Measurements from ENCODE around the gene EVI5L. TPM values are rescaled to one million over a fixed set of nuclear protein-coding genes. Genes with fewer than 3 reads are reported as not detected.
"Not testable (repeated sequence)": the region's sequence is repeated elsewhere in the genome, so short reads cannot be mapped to it uniquely, and the experiment has no call there.

The EVI5L gene
- 16.5 TPM for polyA plus RNA-seq (ENCODE audit: insufficient read length)
- long read RNA-seq, donor 1, partial matches to known transcripts, result 237 of 246 reads
- long read RNA-seq, donor 1, other reads (novel, unspliced or antisense), result 6 of 246 reads
- long read RNA-seq, donor 2, partial matches to known transcripts, result 136 of 137 reads
- long read RNA-seq, donor 2, other reads (novel, unspliced or antisense), result 0 of 137 reads
- long read RNA-seq, donor 3, partial matches to known transcripts, result 0 of 2 reads
- long read RNA-seq, donor 3, other reads (novel, unspliced or antisense), result 0 of 2 reads
- long read RNA-seq, donor 4, result 0 reads
- long read RNA-seq, donor 5, partial matches to known transcripts, result 250 of 250 reads
- long read RNA-seq, donor 5, other reads (novel, unspliced or antisense), result 0 of 250 reads
- long read RNA-seq, donor 6, partial matches to known transcripts, result 115 of 117 reads
- long read RNA-seq, donor 6, other reads (novel, unspliced or antisense), result 0 of 117 reads
- long read RNA-seq, donor 7, partial matches to known transcripts, result 96 of 103 reads
- long read RNA-seq, donor 7, other reads (novel, unspliced or antisense), result 5 of 103 reads
- long read RNA-seq, donor 8, partial matches to known transcripts, result 36 of 36 reads
- long read RNA-seq, donor 8, other reads (novel, unspliced or antisense), result 0 of 36 reads

DNA sequence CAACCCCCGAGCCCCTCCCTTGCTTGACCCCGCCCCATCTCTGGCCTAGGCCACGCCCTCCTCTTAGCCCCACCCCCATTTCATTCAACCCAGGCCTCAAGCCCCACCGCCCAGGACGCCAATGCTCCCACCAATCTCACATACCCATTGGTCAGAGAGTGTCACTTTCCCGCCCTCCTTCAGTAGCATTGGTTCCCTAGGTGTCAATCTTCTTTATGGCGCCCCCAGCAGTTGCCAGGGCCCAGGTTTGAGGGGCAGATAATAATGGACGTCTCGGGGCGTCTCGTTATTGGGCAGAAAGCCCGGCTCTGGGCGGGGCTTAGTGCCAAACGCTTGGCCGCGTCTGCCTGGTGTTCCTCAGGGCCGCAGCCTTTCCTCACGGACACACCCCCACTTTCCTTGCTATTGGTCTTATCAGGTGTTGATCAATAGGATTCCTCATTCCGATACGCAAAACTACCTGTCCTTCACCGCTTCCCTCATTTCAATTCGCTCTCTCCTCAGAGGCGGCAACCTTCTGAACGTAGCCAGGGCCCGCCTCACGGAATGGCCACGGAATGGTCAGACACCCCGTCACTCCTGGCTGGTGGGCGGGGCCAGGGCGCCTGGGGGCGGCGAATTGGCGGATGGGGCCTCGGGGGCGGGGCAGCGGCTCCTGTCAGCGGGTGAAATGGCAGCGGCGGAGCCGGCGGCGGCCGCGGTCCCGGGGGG is at the start of gene EVI5L:
Gene EVI5L (plus strand): TSS at position 658 of the 711 bp plus-strand sequence. CDS start 16,325 bp downstream, outside the sequence.
- DNase-seq, result peak; percentile 99

- DNase-seq, result no peak
Observed at GRCh38 chr19:7781157-7781556, 48.9 kb upstream of the EVI5L start.

- no peak for DNase-seq
Observed at GRCh38 chr19:7783991-7784423, 46.0 kb upstream of the EVI5L start.

- DNase-seq, result no peak
Observed at GRCh38 chr19:7784856-7785255, 45.2 kb upstream of the EVI5L start.

GRCh38 chr19:7787141-7787540 is 42.9 kb upstream of the EVI5L start:
- DNase-seq, result no peak

- DNase-seq, result no peak
Observed at GRCh38 chr19:7787602-7788177, 42.3 kb upstream of the EVI5L start.

DNA sequence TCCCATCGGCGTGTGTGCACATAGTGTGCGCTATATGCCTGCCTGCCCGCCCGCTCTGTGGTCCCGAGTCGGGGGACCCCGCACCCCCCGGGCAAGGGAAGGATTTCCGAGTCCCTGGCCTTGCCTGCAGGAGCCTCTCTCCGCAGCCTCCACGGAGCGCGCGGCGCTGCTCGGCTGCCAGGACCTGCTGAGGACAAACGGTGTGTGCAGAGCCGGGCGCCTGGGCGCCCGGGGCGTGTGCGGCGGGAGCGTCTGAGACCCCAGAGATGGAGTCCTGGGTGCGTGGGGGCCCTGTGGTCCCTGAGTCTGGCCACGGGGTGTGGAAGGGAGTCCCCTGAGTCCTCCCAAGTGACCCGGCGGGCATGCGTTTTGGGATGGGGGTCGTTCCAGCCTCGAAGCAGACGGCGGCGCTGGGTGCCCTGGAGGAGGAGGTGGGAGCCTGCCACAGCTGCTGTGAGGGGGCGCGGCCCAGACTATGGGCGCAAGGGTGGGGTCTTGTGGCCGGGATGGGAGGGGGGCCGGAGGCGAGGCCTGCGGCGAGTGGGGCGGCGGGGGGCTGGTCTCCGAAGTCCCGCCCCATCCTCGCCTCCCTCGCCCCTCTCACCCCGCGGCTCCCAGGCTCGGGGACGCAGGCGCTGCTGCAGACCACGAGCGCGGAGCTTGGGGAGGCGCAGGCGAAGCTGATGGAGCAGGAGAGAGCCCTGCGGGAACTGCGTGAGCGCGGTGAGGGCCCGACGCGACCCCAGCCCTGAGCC is 41.7 kb upstream of the EVI5L start:
- no peak for DNase-seq

GRCh38 chr19:7788933-7789323 is 41.1 kb upstream of the EVI5L start:
- no peak for DNase-seq

DNA sequence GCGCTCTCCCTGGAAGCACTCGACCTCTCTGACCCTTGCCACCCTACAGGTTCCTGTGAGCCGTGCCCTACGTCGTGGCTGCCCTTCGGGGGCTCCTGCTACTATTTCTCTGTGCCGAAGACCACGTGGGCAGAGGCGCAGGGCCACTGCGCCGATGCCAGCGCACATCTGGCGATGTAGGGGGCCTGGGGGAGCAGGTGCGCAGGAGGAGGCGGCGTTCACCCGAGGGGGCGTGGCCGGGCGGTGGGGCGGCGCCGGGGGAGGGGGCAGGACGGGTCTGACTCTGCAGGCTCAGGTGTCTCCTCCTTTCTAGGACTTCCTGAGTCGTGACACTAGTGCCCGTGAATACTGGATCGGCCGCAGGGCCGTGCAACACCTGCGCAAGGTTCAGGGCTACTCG is 40.6 kb upstream of the EVI5L start:
- DNase-seq, result no peak

GRCh38 chr19:7790416-7790815 is 39.6 kb upstream of the EVI5L start:
- DNase-seq, result no peak

DNA sequence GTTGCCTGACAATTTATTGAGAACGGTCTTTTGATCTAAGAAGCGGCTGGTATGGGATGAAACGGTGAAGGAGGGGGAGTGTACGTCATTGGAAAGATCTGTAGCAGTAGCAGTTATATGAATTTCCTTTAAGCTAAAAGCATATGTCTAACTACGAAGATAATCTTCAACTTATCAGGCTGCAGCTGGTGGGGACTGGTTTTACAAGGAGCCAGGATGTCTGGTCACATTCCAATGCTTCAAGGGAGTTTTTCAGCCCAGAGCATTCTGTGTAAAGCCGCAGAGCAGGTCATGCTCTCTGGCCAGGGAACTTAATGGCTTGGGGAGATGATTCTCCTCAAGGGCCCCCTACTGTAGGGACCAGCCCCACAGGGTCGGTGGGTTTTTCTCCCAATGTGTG is 37.7 kb upstream of the EVI5L start:
- peak; percentile 64 for DNase-seq

GRCh38 chr19:7792701-7793100 is 37.3 kb upstream of the EVI5L start:
- DNase-seq, result not testable (repeated sequence)

DNA sequence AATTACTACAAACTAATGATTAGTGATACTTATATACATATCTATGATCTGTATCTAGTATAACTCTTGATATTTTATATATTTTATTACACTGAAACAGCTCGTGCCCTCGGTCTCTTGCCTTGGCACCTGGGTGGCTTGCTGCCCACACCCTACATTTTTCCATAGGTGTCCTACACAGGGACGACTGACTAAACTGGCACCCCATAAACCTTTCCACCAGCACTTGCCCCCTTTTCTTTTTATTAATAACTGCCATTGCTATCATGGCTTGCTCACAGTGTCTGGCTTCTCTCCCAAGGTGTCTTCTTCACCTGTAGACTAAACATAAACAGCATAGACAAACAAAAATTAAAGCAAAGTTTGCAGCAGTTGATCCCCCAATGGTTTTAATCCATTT is 36.5 kb upstream of the EVI5L start:
- DNase-seq, result no peak

DNA sequence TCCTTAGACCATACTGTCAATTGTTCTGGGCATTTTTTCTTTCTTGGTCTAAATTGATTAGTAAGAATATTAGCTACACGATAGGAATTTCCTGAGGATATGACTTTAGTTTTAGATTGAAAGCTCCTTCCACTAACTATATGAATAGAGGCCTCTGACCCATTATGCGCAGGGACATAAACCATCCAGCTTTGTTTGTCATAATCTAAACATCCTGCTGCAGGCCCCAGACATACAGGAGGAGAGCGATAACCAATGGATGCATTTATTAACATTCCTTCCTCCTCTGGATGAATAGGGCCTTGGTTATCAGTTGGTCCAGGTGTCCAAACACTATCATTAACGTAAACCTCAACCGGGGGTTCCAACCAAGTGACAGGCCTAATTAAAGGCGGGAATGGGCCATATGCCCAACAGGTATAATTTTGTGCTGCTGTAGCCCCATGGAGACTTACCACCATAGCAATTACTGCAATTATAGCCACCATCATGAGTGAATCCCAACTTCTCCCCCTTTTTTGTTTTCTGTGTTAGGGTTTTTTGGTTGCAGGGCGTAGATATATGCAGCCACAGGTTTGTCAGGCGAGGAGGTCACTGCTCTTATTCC is 34.4 kb upstream of the EVI5L start:
- no peak for DNase-seq

- DNase-seq, result peak; percentile 78
Observed at GRCh38 chr19:7799640-7800355, 30.2 kb upstream of the EVI5L start.

DNA sequence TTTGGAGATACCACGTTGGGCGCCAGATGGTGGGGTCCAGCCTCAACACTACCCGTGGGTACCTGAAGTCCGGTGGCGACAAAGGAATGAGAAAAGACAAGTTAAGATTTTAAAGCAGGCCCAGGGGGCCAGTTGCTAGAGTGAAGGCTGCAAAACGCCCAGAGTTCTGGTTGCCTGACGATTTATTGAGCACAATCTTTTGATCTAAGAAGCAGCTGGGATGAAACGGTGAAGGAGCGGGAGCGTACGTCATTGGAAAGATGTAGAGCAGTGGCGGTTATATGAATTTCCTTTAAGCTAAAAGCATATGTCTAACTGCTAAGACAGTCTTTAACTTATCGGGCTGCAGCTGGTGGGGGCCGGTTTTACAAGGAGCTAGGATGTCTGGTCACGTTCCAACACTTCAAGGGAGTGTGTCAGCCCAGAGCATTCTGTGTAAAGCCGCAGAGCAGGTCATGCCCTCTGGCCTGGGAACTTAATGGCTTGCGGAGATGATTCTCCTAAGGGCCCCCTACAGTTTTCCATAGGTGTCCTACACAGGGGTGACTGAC is 28.9 kb upstream of the EVI5L start:
- no peak for DNase-seq

- no peak for DNase-seq
Observed at GRCh38 chr19:7806234-7806633, 23.8 kb upstream of the EVI5L start.

GRCh38 chr19:7806876-7807275 is 23.1 kb upstream of the EVI5L start:
- DNase-seq, result no peak

DNA sequence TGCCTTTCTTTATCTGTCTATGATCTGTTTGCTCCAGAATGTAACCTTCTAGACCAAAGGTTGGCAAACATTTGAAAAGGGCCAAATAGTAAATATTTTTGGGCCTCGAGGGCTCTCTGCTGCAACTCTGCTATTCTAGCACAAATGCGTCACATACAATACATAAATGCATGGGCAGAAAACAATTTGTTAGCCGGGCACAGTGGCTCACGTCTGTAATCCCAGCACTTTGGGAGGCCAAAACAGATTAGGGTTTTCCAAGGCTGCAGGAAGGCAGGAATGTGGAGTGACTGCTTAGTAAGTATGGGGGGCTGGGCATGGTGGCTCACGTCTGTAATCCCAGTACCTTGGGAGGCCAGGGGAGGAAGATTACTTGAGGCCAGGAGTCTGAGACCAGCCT is 21.9 kb upstream of the EVI5L start:
- DNase-seq, result no peak

DNA sequence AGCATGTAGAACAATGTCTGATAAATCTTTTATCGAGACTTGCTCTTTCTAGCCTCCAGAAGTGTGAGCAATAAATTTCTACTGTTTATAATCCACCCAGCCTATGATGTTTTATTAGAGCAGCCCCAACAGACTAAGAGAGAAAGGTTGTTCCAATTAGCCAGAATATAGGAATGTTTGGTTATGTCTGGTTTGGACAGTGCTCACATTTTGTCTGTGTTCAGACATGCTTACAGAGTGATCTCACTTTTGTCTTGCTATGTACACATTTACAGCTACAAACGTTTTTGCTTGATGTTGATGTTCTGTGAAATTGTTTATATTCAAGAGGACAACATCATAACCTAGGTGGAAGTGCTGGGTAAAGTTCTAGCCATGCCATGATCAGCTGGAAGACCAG is 18.0 kb upstream of the EVI5L start:
- DNase-seq, result no peak
